Stimulated activated CD4-positive, alpha-beta T cell treated with anti-CD3 and anti-CD28 coated beads, Interleukin-4, amount 100 ng/mL, for 1 hour (primary cell): Measurements from ENCODE around the gene ARHGAP24.
"Not testable (repeated sequence)": the region's sequence is repeated elsewhere in the genome, so short reads cannot be mapped to it uniquely, and the experiment has no call there.

Experiments
- DNase-seq: peaks from one replicate; pipeline ENCODE4 v3.0.0-alpha.2; 2020

The ARHGAP24 gene

DNA sequence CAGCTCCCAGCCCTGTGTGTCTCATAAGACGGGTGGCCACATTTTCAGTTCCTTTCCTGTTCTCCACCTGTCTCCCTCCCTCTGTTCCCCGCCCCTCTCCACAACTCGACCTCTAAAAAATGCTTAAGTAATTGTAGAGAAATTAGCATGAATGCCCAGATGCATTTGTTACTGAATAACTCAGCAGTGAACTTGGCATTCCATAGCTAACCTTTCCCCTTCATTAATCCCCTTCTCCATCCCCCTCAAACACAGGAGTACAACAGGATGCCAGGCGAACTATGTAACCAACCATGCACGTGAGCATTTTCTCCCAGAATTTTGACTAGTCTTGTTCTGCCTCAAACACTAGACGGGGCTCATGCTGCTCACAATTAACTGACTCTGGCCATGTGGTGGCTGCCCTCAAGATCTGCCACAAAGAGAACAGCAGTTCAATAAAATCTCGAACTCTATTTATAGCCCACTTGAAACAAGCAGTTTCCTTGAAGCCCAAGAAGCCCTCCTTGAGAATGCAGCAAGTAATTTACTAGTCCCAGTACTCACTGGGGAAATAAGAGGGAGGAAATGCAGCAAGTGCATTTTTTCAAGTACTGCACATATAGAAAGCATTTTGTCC, 351.2 kb downstream of the ARHGAP24 start:
- DNase-seq: no peak

DNA sequence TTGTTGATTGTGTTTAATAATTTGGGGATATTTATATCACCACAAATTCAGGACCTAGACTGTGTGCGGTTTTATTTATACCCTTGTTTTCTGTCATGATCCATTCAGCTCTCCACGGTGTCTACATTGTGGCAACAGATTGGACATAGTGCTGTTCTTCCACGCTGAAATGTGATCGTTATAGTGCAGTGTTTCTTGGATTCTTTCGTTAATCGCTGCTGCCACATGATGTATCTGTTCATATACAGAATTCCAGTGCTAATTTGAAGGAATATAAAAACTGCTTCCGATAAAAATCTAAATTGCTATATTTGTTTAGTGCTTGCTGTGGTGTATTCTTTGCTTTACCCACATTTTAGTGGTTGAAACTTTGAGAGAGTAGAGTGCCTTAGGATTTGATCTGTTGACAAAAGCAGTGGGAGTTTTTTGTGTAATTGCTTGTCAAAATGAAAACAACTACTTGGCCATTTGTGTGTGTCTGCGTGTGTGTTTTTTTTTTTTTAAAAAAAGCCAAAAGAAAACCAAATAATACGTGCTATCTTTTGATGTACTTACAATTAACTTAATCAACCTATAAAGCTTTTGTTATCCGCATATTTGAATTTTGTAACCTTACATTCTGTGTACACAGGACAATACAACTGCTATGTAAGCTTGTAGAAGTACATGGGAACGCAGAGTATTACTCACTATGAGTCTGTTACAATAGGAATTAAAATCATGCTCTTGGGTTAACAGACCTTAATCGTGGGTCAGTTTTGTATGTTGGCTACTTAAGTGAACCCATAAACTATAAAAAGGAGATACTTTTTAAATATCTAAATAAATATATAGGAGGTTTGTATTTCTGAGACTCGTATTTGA, 353.3 kb downstream of the ARHGAP24 start:
- DNase-seq: no peak

DNA sequence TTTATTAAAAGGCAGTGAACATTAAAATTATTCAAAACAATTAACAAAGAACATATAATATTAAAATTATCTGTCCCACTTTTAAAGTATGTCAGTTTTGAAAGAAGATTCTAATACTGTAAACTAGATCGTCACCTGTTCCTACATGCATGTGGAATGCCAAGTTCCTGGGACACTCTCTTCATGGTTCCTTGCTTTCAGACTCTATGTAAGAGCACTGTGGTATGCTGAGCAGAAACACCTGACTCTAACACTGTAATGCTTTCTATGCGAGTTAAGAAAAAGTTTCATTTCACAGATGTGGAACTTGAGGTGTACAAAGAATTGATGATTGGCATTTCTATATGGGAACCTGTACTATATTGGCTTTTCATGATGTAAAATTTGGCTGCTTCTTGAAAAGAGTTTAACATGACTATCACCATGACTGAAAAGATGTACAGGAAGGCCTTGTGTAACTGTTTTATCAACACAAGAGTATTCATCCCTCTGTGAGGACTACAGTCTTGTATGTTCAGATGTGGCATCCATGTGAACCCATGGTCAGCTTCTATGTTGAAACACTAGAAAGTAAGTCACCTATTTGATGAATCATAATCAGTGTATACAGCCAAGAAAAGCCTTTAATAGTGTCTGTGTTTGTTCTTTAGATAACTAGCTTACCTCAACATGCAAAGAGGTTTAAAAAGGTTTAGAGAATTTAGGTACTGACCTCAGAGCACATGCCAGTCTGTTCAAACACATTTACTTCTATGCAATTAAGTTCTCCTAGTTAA, 354.5 kb downstream of the ARHGAP24 start:
- no peak for DNase-seq

- DNase-seq: no peak
These were observed 356.7 kb downstream of the ARHGAP24 start for GRCh38 chr4:85831647-85832046.

- DNase-seq: no peak
These were observed 358.4 kb downstream of the ARHGAP24 start for GRCh38 chr4:85833302-85833701.

- DNase-seq: no peak
These were observed 360.0 kb downstream of the ARHGAP24 start for GRCh38 chr4:85834934-85835333.

- DNase-seq: no peak
These were observed 361.9 kb downstream of the ARHGAP24 start for GRCh38 chr4:85836588-85837438.

GRCh38 chr4:85837439-85837733, 362.4 kb downstream of the ARHGAP24 start:
- no peak for DNase-seq

GRCh38 chr4:85839981-85840451, 365.1 kb downstream of the ARHGAP24 start:
- not testable (repeated sequence) for DNase-seq

- no peak for DNase-seq
These were observed 367.6 kb downstream of the ARHGAP24 start for GRCh38 chr4:85842540-85842939.

DNA sequence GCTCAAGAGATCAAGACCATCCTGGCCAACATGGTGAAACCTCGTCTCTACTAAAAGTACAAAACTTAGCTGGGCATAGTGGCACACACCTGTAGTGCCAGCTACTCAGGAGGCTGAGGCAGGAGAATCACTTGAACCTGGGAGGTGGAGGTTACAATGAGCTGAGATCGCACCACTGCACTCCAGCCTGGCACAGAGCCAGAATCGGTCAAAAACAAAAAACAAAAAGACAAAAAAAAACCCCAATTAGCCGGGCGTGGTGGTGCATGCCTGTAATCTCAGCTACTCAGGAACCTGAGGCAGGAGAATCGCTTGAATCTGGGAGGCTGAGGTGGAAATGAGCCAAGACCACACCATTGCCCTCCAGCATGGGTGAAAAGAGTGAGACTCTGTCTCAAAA, 378.8 kb downstream of the ARHGAP24 start:
- not testable (repeated sequence) for DNase-seq

DNA sequence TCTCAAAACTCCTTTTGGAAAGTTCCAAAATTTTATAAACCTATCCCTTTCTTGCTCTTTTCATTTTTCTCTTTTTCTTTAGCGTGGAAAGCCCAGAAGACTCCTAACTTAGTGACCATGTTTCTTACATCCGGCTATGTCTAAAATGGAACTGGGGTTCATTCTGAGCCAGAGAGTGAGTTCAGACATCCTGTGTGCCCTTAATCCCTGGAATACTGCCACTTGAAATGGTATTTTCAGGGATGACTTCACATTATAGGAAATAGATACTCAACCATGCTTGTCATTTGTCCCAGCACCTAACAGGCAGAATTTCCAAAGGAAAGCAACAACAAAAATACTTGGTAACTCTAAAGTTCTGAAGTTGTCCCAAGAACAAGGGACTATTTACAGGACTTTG, 379.6 kb downstream of the ARHGAP24 start:
- DNase-seq: no peak

GRCh38 chr4:85860066-85860740, 385.3 kb downstream of the ARHGAP24 start:
- no peak for DNase-seq

GRCh38 chr4:85861064-85861765, 386.3 kb downstream of the ARHGAP24 start:
- DNase-seq: no peak

GRCh38 chr4:85862896-85863295, 387.9 kb downstream of the ARHGAP24 start:
- DNase-seq: no peak

- DNase-seq: no peak
These were observed 389.6 kb downstream of the ARHGAP24 start for GRCh38 chr4:85864259-85865205.

DNA sequence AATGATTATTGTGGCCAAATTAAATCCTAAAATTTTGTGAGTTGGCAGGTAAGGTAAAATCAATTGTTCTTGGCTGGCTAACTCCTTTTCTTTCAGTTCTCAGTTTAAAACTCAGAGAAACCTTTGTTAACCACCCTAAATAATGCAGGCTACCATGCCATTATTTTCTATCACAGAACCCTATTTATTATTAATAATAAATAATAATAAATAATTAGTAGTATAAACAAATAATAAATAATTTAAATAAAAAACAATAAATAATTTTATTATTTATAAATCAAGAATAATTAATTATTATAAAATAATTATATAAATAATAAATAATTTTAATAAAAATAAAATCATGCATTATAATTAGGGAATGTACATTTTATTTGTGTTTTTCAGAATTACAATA, 390.3 kb downstream of the ARHGAP24 start:
- no peak for DNase-seq

GRCh38 chr4:85866508-85866907, 391.6 kb downstream of the ARHGAP24 start:
- DNase-seq: no peak

- DNase-seq: no peak
These were observed 392.3 kb downstream of the ARHGAP24 start for GRCh38 chr4:85867271-85867670.

- DNase-seq: no peak
These were observed 394.2 kb downstream of the ARHGAP24 start for GRCh38 chr4:85869181-85869580.
